Body of pancreas (tissue), 4 donors: ENCODE results near the gene CD109. TPM values are rescaled to one million over a fixed set of nuclear protein-coding genes. Genes with fewer than 3 reads are reported as not detected.
A peak's percentile ranks its signal among the peaks of the same experiment; 100 is the strongest.

Experiments used
- ATAC-seq: fragments of 150-250 bp; one replicate; pipeline ENCODE4 v1.9.1; 2016
- DNase-seq, 4 donors: peaks; one replicate each; pipeline ENCODE4 v3.0.0-alpha.2; 2019
- H3K27ac ChIP-seq, 4 donors: fragments of 200-600 bp; sonication (generic); 1 replicate in 3 of 4; 2 replicates in 1 of 4; pipeline versions ENCODE4 v1.5.1 to v1.6.1; 2016 to 2019; ENCODE audit warnings: mild to moderate bottlenecking in 1 of 4, mixed read lengths in 1 of 4, moderate library complexity in 1 of 4
- H3K27me3 ChIP-seq, 2 donors: fragments of 200-600 bp; sonication (generic); one replicate each; pipeline ENCODE4 v1.6.0; 2016; ENCODE audit warnings: mild to moderate bottlenecking in 1 of 2
- H3K36me3 ChIP-seq, 2 donors: fragments of 200-600 bp; sonication (generic); replicated peaks in 1 of 2; 2 replicates each; pipeline ENCODE4 v1.5.1; 2016; ENCODE audit warnings: low read depth in 2 of 2; ENCODE audit not compliant: insufficient read depth in 1 of 2
- H3K4me1 ChIP-seq: fragments of 200-600 bp; sonication (generic); one replicate; pipeline ENCODE4 v1.6.0; 2016
- H3K4me3 ChIP-seq, 2 donors: fragments of 200-600 bp; sonication (generic); 1 replicate in 1 of 2; 2 replicates in 1 of 2; pipeline ENCODE4 v1.5.1; 2016 to 2019
- H3K9me3 ChIP-seq, 3 donors: fragments of 200-600 bp; sonication (generic); 1 replicate in 2 of 3; 2 replicates in 1 of 3; pipeline ENCODE4 v1.5.1; 2016
- POLR2A ChIP-seq, 3 donors: fragments of 450-650 bp; IDR thresholded peaks; one replicate each; pipeline ENCODE4 v1.6.1; 2016; ENCODE audit warnings: antibody characterized with exemption in 3 of 3, mild to moderate bottlenecking in 2 of 3
- WGBS, 2 donors: methylation state at CpG; one replicate each; pipeline ENCODE4 v1.1.5; 2017; 5-methylcytosine and 5-hydroxymethylcytosine counted together
- intact Hi-C: fragments of 100-400 bp; cut with DNase I; formaldehyde crosslinking; loops from one replicate; pipeline ENCODE4 v1.15.1; 2023
- total RNA-seq, 2 donors: library from RNA; depleted of rRNA; stranded (reverse); fragments of >200 nt; gene quantifications; one replicate each; pipeline ENCODE4 v1.1.0, GENCODE V29; 2016
- TF ChIP-seq, protein P1 (sequence below), 7 experiments: fragments of 450-650 bp in 4 of 7; fragments of 200-600 bp in 3 of 7; sonication (generic) in 3 of 7; IDR thresholded peaks; one replicate each; pipeline ENCODE4 v1.5.1; 2016 to 2019; ENCODE audit warnings: antibody characterized with exemption in 7 of 7

CD109 gene
- total RNA-seq = 10 to 100 TPM in 1 of 2 donors, 1 to 10 TPM in 1; 2.6 to 30.7 TPM

DNA sequence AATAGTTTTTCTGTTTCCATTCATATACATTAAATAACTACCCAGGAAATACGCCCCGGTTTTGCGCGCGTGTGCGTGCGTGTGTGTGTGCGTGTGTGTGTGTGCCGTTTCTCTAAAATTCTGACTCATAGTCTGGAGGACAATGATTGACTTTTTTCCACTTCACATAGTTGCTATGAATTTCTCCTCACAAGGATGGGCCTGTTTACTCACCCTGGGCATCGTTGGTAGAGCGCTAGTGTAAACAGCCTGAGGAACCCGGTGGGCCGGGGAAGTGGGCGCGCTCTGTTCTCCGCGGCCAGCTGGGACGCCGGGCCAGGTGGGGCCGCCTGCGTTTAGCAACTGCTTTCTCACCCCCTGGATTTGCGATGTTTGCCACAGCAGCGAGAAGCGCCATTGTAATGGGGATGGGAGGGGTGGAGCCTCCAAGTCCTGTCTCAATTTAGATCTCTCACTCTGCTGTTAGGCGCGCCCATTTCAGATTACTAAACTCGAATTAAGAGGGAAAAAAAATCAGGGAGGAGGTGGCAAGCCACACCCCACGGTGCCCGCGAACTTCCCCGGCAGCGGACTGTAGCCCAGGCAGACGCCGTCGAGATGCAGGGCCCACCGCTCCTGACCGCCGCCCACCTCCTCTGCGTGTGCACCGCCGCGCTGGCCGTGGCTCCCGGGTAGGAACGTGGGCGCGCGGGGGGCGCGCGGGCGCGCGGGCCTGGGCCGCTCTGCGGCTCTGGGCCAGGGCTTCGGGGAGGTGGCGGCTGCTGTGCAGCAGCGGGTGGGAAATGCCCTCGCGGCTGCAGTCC, at the start of gene CD109:
TSS of gene CD109 (plus strand) at position 585 of the 803 bp plus-strand sequence. CDS start at position 598, 13 bp downstream.
- ATAC-seq (peak; percentile 63), DNase-seq (peak in 2 of 4 donors; percentile 12 to 14)
- WGBS, 2 donors = 7 to 14% methylated on average over 32 to 61 of the region's 61 CpGs
- H3K4me3 ChIP-seq = no peak within 1 kb of the TSS
- H3K9me3 ChIP-seq = no peaks in the 10 kb centered on the region
- H3K36me3 ChIP-seq = no peaks in the 10 kb centered on the region
- peak in 1 of 3 donors; percentile 20 for TF ChIP-seq POLR2A (IDR thresholded peaks at IDR 0.05)
- TF ChIP-seq, protein P1, sequence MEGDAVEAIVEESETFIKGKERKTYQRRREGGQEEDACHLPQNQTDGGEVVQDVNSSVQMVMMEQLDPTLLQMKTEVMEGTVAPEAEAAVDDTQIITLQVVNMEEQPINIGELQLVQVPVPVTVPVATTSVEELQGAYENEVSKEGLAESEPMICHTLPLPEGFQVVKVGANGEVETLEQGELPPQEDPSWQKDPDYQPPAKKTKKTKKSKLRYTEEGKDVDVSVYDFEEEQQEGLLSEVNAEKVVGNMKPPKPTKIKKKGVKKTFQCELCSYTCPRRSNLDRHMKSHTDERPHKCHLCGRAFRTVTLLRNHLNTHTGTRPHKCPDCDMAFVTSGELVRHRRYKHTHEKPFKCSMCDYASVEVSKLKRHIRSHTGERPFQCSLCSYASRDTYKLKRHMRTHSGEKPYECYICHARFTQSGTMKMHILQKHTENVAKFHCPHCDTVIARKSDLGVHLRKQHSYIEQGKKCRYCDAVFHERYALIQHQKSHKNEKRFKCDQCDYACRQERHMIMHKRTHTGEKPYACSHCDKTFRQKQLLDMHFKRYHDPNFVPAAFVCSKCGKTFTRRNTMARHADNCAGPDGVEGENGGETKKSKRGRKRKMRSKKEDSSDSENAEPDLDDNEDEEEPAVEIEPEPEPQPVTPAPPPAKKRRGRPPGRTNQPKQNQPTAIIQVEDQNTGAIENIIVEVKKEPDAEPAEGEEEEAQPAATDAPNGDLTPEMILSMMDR (IDR thresholded peaks at IDR 0.05) = no peak
- H3K27ac ChIP-seq = peak within 1 kb of the TSS in 1 of 4 donors; percentile 24
- H3K4me1 ChIP-seq = peaks cover 9% of the 10 kb centered on the region
- H3K27me3 ChIP-seq = no peaks in the 10 kb centered on the region
- intact Hi-C loops = no loop called here

DNA sequence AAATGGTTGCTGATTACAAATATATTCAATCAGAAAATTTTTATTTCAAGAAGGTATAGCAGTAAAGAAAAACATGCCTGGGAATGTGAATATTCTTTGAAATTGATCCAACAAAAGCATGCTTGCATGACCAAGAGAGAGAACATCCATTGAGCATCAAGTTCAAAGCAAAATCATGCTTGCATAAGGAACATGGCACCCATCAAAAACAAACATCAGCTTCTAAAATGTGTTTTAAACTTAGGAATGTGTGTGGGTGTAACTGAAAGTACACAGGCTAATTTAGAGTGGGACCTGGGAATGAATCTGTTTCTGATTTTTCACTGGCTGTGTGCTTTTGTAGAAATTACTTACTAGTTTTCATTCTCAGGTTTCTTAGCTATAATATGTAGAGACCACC, 47.8 kb upstream of the CD109 start:
- intact Hi-C loops = no loop called here
- DNase-seq (no peak), ATAC-seq (no peak)
- H3K4me3 ChIP-seq = no peak overlapping the region
- H3K36me3 ChIP-seq = no peaks in the 10 kb centered on the region
- no peaks in the 10 kb centered on the region for H3K27me3 ChIP-seq
- H3K4me1 ChIP-seq = peaks cover 5% of the 10 kb centered on the region
- H3K27ac ChIP-seq = no peak overlapping the region
- no peak for TF ChIP-seq POLR2A (IDR thresholded peaks at IDR 0.05)
- TF ChIP-seq, protein P1 (IDR thresholded peaks at IDR 0.05) = no peak
- H3K9me3 ChIP-seq = no peaks in the 10 kb centered on the region

DNA sequence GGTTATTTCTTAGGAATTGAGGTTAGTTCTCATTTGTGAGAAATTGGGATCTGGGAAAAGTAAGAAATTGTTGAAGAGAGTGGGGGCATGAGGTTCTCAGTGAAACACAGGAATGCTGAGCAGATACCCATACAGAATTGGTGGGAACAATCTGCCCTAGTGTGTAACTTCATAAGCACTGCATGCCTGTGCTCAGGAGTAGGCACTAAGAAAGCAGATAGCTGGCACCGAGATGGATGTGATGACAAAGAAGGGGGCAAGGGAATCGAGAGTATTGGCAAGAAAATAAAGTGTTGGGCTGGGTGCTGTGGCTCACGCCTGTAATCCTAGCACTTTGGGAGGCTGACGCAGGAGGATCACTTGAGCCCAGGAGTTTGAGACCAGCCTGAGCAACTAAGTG, 46.2 kb upstream of the CD109 start:
- H3K4me3 ChIP-seq = no peak overlapping the region
- no peak overlapping the region for H3K27ac ChIP-seq
- no peaks in the 10 kb centered on the region for H3K36me3 ChIP-seq
- intact Hi-C loops = no loop called here
- no peaks in the 10 kb centered on the region for H3K27me3 ChIP-seq
- H3K9me3 ChIP-seq = no peaks in the 10 kb centered on the region
- WGBS, 2 donors = 62 to 70% methylated on average over 4 of the region's 4 CpGs
- TF ChIP-seq, protein P1 (IDR thresholded peaks at IDR 0.05) = no peak
- no peak for TF ChIP-seq POLR2A (IDR thresholded peaks at IDR 0.05)
- ATAC-seq (no peak), DNase-seq (no peak)
- H3K4me1 ChIP-seq = peaks cover 5% of the 10 kb centered on the region

DNA sequence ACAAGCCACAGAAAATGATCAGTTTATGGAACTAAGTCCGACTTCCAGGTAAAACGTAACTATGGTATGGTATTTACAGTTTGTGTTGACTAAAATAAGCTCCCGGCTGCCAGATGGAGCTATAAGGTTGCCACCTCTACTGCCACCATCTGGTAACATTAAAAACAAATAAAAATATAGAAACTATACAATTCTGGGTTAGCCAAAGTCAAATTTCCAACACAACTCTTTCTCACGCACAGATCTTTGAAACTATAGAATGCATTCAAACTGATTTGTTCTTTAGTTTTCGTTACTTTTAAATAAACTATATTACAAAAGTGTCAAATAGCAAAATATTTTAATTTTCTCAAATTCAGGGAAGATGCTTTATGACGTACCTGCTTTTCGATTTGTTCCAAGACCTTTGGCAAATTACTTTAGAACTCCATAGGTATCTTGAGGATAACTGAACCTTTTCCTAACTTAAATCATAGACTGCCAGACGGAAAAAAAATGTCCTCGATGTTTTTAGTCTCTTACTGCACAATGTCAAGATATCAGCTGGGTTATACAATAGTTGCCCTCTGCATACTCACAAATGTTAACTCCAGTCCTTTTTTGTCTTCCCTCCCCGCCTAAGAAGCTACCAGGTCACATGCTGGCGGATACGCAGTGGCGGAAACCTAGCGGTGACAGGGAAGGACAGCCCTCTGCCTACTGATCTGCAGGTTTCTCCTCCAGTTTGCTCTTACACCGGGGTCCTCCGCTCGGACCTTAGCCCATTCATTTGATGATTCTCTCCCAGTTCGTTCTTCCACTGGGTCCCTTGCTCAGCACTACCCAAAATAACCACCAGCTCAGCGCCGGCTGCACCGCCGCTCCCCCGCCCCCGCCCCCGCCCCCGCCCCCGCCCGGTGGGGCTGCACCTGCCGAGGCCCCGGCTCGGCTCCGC, 43.1 kb upstream of the CD109 start:
- TF ChIP-seq POLR2A (IDR thresholded peaks at IDR 0.05) = no peak
- TF ChIP-seq, protein P1 (IDR thresholded peaks at IDR 0.05) = peak in 6 of 7 experiments; percentile 16 to 55 (median 32)
- H3K27ac ChIP-seq = peak overlapping the region; percentile 71 to 98 (median 92)
- intact Hi-C loops = no loop called here
- ATAC-seq (peak; percentile 58), DNase-seq (peak; percentile 56 to 76 (median 64))
- H3K36me3 ChIP-seq = no peaks in the 10 kb centered on the region
- 1% methylated on average over 23 to 27 of the region's 32 CpGs for WGBS, 2 donors
- no peaks in the 10 kb centered on the region for H3K9me3 ChIP-seq
- H3K4me3 ChIP-seq = peak overlapping the region; percentile 93 to 94
- H3K4me1 ChIP-seq = peaks cover 9% of the 10 kb centered on the region
- no peaks in the 10 kb centered on the region for H3K27me3 ChIP-seq
